ENCODE data around the gene ADAMTS8.
"Not testable (repeated sequence)": the region's sequence is repeated elsewhere in the genome, so short reads cannot be mapped to it uniquely, and the experiment has no call there.

ADAMTS8 gene

GRCh38 chr11:130438401-130439159, 10.2 kb upstream of the ADAMTS8 start:
- DNase-seq = not testable (repeated sequence)

- no peak for DNase-seq
These were observed 9.4 kb upstream of the ADAMTS8 start for GRCh38 chr11:130437848-130438247.

- no peak for DNase-seq
These were observed 7.8 kb upstream of the ADAMTS8 start for GRCh38 chr11:130436171-130436570.

- DNase-seq = no peak
These were observed 7.3 kb upstream of the ADAMTS8 start for GRCh38 chr11:130435671-130436070.

GRCh38 chr11:130434521-130435223, 6.3 kb upstream of the ADAMTS8 start:
- DNase-seq = peak; percentile 68

GRCh38 chr11:130433357-130433756, 4.9 kb upstream of the ADAMTS8 start:
- DNase-seq = no peak

- no peak for DNase-seq
These were observed 3.4 kb upstream of the ADAMTS8 start for GRCh38 chr11:130431801-130432200.

GRCh38 chr11:130431331-130431773, 2.9 kb upstream of the ADAMTS8 start:
- DNase-seq = peak; percentile 67

GRCh38 chr11:130429983-130430382, 1.6 kb upstream of the ADAMTS8 start:
- DNase-seq = no peak

GRCh38 chr11:130429120-130429681, 792 bp upstream of the ADAMTS8 start:
- DNase-seq = no peak

GRCh38 chr11:130427581-130428315, 661 bp downstream of the ADAMTS8 start:
- DNase-seq = no peak

GRCh38 chr11:130426837-130427341, 1.5 kb downstream of the ADAMTS8 start:
- DNase-seq = no peak

- no peak for DNase-seq
These were observed 2.1 kb downstream of the ADAMTS8 start for GRCh38 chr11:130426223-130426836.

GRCh38 chr11:130425156-130425555, 3.3 kb downstream of the ADAMTS8 start:
- DNase-seq = no peak

- DNase-seq = no peak
These were observed 3.7 kb downstream of the ADAMTS8 start for GRCh38 chr11:130424613-130425140.

- no peak for DNase-seq
These were observed 4.8 kb downstream of the ADAMTS8 start for GRCh38 chr11:130423541-130424142.

GRCh38 chr11:130422251-130422995, 6.0 kb downstream of the ADAMTS8 start:
- no peak for DNase-seq

GRCh38 chr11:130421697-130422096, 6.7 kb downstream of the ADAMTS8 start:
- DNase-seq = no peak

- DNase-seq = no peak
These were observed 7.2 kb downstream of the ADAMTS8 start for GRCh38 chr11:130421199-130421585.

- no peak for DNase-seq
These were observed 7.8 kb downstream of the ADAMTS8 start for GRCh38 chr11:130420478-130421198.

Measured in CD4-positive, alpha-beta T cell treated with Interleukin-15 for 1 hour (primary cell).